H9 (cell line): ENCODE results near the gene TTC9. TPM values are rescaled to one million over a fixed set of nuclear protein-coding genes. Genes with fewer than 3 reads are reported as not detected.

Source experiments
- DNase-seq: peaks from one replicate; pipeline ENCODE4 v3.0.0-alpha.2; 2017
- H2AFZ ChIP-seq: one replicate; pipeline ENCODE4 v1.6.1; 2013; ENCODE audit warnings: mild to moderate bottlenecking, low read length, control low read depth, moderate library complexity
- H2AK5ac ChIP-seq: 2 replicates; pipeline ENCODE4 v1.6.1; 2013; ENCODE audit warnings: low read length, control low read depth, mixed read lengths; ENCODE audit not compliant: insufficient read length
- H2BK120ac ChIP-seq: one replicate; pipeline ENCODE4 v1.6.1; 2013; ENCODE audit warnings: low read depth, mild to moderate bottlenecking, low read length, control low read depth, inconsistent platforms; ENCODE audit not compliant: poor library complexity, severe bottlenecking
- H2BK12ac ChIP-seq: 2 replicates; pipeline ENCODE4 v1.6.1; 2013; ENCODE audit warnings: low read length, control low read depth, mixed read lengths, low read depth; ENCODE audit not compliant: insufficient read length
- H2BK15ac ChIP-seq: 2 replicates; pipeline ENCODE4 v1.6.1; 2013; ENCODE audit warnings: low read depth, low read length, control low read depth
- H2BK20ac ChIP-seq: one replicate; pipeline ENCODE4 v1.6.1; 2013; ENCODE audit warnings: low read depth, mild to moderate bottlenecking, low read length, control low read depth, inconsistent platforms; ENCODE audit not compliant: poor library complexity, severe bottlenecking
- H2BK5ac ChIP-seq: 2 replicates; pipeline ENCODE4 v1.6.1; 2013; ENCODE audit warnings: low read length, control low read depth, mixed read lengths; ENCODE audit not compliant: insufficient read length
- H3K14ac ChIP-seq: 2 replicates; pipeline ENCODE4 v1.6.1; 2013; ENCODE audit warnings: low read length, control low read depth; ENCODE audit not compliant: insufficient read depth
- H3K18ac ChIP-seq: 2 replicates; pipeline ENCODE4 v1.6.1; 2013; ENCODE audit warnings: low read depth, mild to moderate bottlenecking, mixed read lengths, low read length, control low read depth; ENCODE audit not compliant: insufficient read length
- H3K23ac ChIP-seq: 2 replicates; pipeline ENCODE4 v1.6.1; 2013; ENCODE audit warnings: low read length, control low read depth, mixed read lengths, low read depth; ENCODE audit not compliant: insufficient read length
- H3K23me2 ChIP-seq: 2 replicates; pipeline ENCODE4 v1.6.1; 2013; ENCODE audit warnings: low read depth, mild to moderate bottlenecking, mixed read lengths, low read length, control low read depth; ENCODE audit not compliant: insufficient read length, poor library complexity, severe bottlenecking
- H3K27ac ChIP-seq: 2 replicates; pipeline ENCODE4 v1.5.1; 2013; ENCODE audit warnings: low read length, control low read depth, mixed read lengths, low read depth; ENCODE audit not compliant: insufficient read length
- H3K27me3 ChIP-seq: 2 replicates; pipeline ENCODE4 v1.6.1; 2013; ENCODE audit warnings: low read length, control low read depth, inconsistent platforms; ENCODE audit not compliant: insufficient read depth
- H3K4ac ChIP-seq: 2 replicates; pipeline ENCODE4 v1.6.1; 2013; ENCODE audit warnings: low read depth, mild to moderate bottlenecking, control low read depth, inconsistent platforms, low read length, moderate library complexity
- H3K4me1 ChIP-seq: 2 replicates; pipeline ENCODE4 v1.6.1; 2013; ENCODE audit warnings: low read length, control low read depth, inconsistent platforms; ENCODE audit not compliant: insufficient read depth
- H3K4me2 ChIP-seq: 2 replicates; pipeline ENCODE4 v1.6.1; 2013; ENCODE audit warnings: low read length, control low read depth, mixed read lengths; ENCODE audit not compliant: insufficient read length, insufficient read depth
- H3K56ac ChIP-seq: 2 replicates; pipeline ENCODE4 v1.6.1; 2013; ENCODE audit warnings: low read depth, mild to moderate bottlenecking, mixed read lengths, low read length, control low read depth; ENCODE audit not compliant: insufficient read length
- H3K79me1 ChIP-seq: 2 replicates; pipeline ENCODE4 v1.6.1; 2013; ENCODE audit warnings: low read depth, mild to moderate bottlenecking, moderate library complexity, low read length, control low read depth, inconsistent platforms; ENCODE audit not compliant: insufficient read depth, poor library complexity, severe bottlenecking
- H3K79me2 ChIP-seq: 2 replicates; pipeline ENCODE4 v1.6.1; 2013; ENCODE audit warnings: low read length, control low read depth, inconsistent platforms; ENCODE audit not compliant: insufficient read depth
- H3K9ac ChIP-seq: 2 replicates; pipeline ENCODE4 v1.6.1; 2013; ENCODE audit warnings: low read length, control low read depth, mixed read lengths; ENCODE audit not compliant: insufficient read length; ENCODE audit errors: extremely low read depth
- H3K9me3 ChIP-seq: one replicate; pipeline ENCODE4 v1.6.1; 2013; ENCODE audit warnings: low read depth, low read length, inconsistent platforms; ENCODE audit not compliant: control insufficient read depth
- H3T11ph ChIP-seq: one replicate; pipeline ENCODE4 v1.6.1; 2013; ENCODE audit warnings: mild to moderate bottlenecking, low read length, control low read depth, inconsistent platforms
- H4K20me1 ChIP-seq: one replicate; pipeline ENCODE4 v1.6.1; 2013; ENCODE audit not compliant: control insufficient read depth, insufficient read length, insufficient read depth
- H4K5ac ChIP-seq: 2 replicates; pipeline ENCODE4 v1.6.1; 2013; ENCODE audit warnings: low read depth, mild to moderate bottlenecking, mixed read lengths, low read length, control low read depth; ENCODE audit not compliant: insufficient read length
- H4K8ac ChIP-seq: replicated peaks from 2 replicates; pipeline ENCODE4 v1.6.1; 2013; ENCODE audit warnings: low read length, control low read depth, mixed read lengths, low read depth; ENCODE audit not compliant: insufficient read length
- H4K91ac ChIP-seq: 2 replicates; pipeline ENCODE4 v1.6.1; 2013; ENCODE audit warnings: low read depth, mild to moderate bottlenecking, moderate library complexity, mixed read lengths, low read length, control low read depth; ENCODE audit not compliant: insufficient read length
- H3K27ac Mint-ChIP-seq, 3 experiments: 2 replicates in 2 of 3; 3 replicates in 1 of 3; pipeline ENCODE4 v1.8.0; 2020 to 2021; ENCODE audit warnings: mixed read lengths in 3 of 3, mild to moderate bottlenecking in 1 of 3, moderate library complexity in 1 of 3
- H3K27me3 Mint-ChIP-seq: 2 replicates; pipeline ENCODE4 v1.8.0; 2021; ENCODE audit warnings: low read depth, mild to moderate bottlenecking, moderate library complexity, mixed read lengths
- H3K36me3 Mint-ChIP-seq, 3 experiments: 2 replicates in 2 of 3; 3 replicates in 1 of 3; pipeline ENCODE4 v1.8.0; 2020 to 2021; ENCODE audit warnings: low read depth in 3 of 3, mixed read lengths in 3 of 3; ENCODE audit not compliant: insufficient read depth in 1 of 3
- H3K4me1 Mint-ChIP-seq, 2 experiments: 2 replicates each; pipeline ENCODE4 v1.8.0; 2020; ENCODE audit warnings: mixed read lengths in 2 of 2
- H3K4me3 Mint-ChIP-seq, 2 experiments: 2 replicates in 1 of 2; 3 replicates in 1 of 2; pipeline ENCODE4 v1.8.0; 2020 to 2021; ENCODE audit warnings: mild to moderate bottlenecking in 2 of 2, mixed read lengths in 2 of 2, moderate library complexity in 1 of 2
- H3K9me3 Mint-ChIP-seq, 2 experiments: 2 replicates in 1 of 2; 3 replicates in 1 of 2; pipeline ENCODE4 v1.8.0; 2020; ENCODE audit warnings: mild to moderate bottlenecking in 2 of 2, mixed read lengths in 2 of 2, moderate library complexity in 1 of 2
- CTCF ChIP-seq: fragments of 200-600 bp; sonication (generic); conservative IDR thresholded peaks from 3 replicates; pipeline ENCODE4 v1.8.0; 2021; ENCODE audit warnings: antibody characterized with exemption, mild to moderate bottlenecking
- WGBS: extraction: QIAGEN DNeasy Blood & Tissue Kit; methylation state at CpG from one replicate; pipeline ENCODE4 v1.1.7; 2013; ENCODE audit warnings: missing lambda C conversion rate, low lambda C conversion rate, mixed read lengths; ENCODE audit not compliant: insufficient read length; ENCODE audit errors: extremely low coverage; 5-methylcytosine and 5-hydroxymethylcytosine counted together
- total RNA-seq: library from RNA; stranded (reverse); gene quantifications from 2 replicates; pipeline ENCODE4 v1.2.1, GENCODE V29; 2021

The TTC9 gene
- total RNA-seq, 1 experiment from 2014 or later = 17.4 TPM

GRCh38 chr14:70716958-70717357 lies 75.2 kb downstream of the TTC9 start:
- H4K5ac ChIP-seq = no peak overlapping the region
- no peak overlapping the region for H3K27ac ChIP-seq
- H3T11ph ChIP-seq = no peak overlapping the region
- no peak overlapping the region for H4K91ac ChIP-seq
- H3K4ac ChIP-seq = no peak overlapping the region
- no peaks in the 10 kb centered on the region for H3K79me1 ChIP-seq
- no peak overlapping the region for H2BK20ac ChIP-seq
- no peak overlapping the region for H3K9ac ChIP-seq
- H2BK12ac ChIP-seq = no peak overlapping the region
- H3K4me1 ChIP-seq = peaks cover 2% of the 10 kb centered on the region
- Mint-ChIP-seq H3K4me3 (no peak overlapping the region), H3K36me3 (peaks cover 0 to 5% (median 0%) of the 10 kb centered on the region in 3 experiments; a peak in 1 of 7 replicates), H3K27ac (peak overlapping the region in 1 of 3 experiments; percentile 22; a peak in 1 of 7 replicates), H3K9me3 (0 out of 5 replicates have a peak, but pooled peaks cover 0 to 4% of the 10 kb centered on the region in 2 experiments), H3K4me1 (peaks cover 30 to 34% of the 10 kb centered on the region in 2 experiments), H3K27me3 (no peaks in the 10 kb centered on the region; the same call in 1 of the 2 replicates)
- no peaks in the 10 kb centered on the region for H3K23me2 ChIP-seq
- H2BK5ac ChIP-seq = no peak overlapping the region
- no peak overlapping the region for H3K56ac ChIP-seq
- H3K23ac ChIP-seq = no peak overlapping the region
- no peak overlapping the region for H2AFZ ChIP-seq
- H2AK5ac ChIP-seq = no peak overlapping the region
- no peak overlapping the region for H2BK15ac ChIP-seq
- no peak for TF ChIP-seq CTCF
- H3K27me3 ChIP-seq = no peaks in the 10 kb centered on the region
- H3K18ac ChIP-seq = no peak overlapping the region
- no peak overlapping the region for H3K14ac ChIP-seq
- no peaks in the 10 kb centered on the region for H3K9me3 ChIP-seq
- WGBS = no CpG with 5 or more reads among the region's 1 CpG
- no peak overlapping the region for H4K8ac ChIP-seq
- DNase-seq = no peak
- no peaks in the 10 kb centered on the region for H4K20me1 ChIP-seq
- no peak overlapping the region for H2BK120ac ChIP-seq
- H3K79me2 ChIP-seq = no peaks in the 10 kb centered on the region
- H3K4me2 ChIP-seq = no peak overlapping the region
